ENCODE data around the gene ZNF775.

The ZNF775 gene

GRCh38 chr7:150351587-150352194 is 27.4 kb upstream of the ZNF775 start:
- no peak for DNase-seq

DNA sequence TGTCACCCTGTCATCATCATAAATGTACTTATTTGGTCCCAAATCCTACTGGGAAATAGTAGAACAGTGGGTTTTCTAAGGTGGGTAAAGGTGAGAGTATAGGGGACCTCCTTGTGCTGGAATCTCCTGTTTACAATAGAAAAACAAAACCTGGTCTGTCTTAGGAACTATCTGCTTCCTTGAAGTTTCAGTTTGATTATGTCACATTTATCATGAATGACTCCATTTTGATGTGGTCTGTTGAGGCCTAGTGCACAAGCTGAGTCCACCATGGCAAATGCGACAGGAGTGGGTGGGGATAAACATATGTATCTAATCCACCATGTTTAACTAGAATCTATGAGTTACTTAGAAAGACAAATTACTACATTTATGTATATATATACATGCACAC is 23.5 kb upstream of the ZNF775 start:
- no peak for DNase-seq

GRCh38 chr7:150356265-150356897 is 22.7 kb upstream of the ZNF775 start:
- DNase-seq: no peak

DNA sequence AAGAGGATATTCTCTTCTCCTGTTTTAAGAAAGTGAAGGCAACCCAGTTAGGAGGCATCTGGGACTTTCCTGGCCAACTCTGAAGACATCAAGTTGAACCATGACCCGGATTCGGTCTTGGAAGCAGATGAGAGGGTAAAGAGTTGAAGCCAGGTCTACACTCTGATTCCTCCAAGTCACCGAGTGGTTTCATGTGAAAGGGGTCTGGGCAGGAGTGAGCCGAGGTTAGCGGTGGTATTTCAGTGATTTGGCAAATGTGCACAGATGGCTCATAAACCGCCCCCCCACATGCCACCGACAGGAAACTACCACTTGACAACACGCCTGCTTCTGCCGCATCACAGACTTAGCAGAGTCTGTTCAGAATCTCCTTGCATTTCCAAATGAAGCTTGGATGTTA is 21.9 kb upstream of the ZNF775 start:
- no peak for DNase-seq

- DNase-seq: no peak
Observed at GRCh38 chr7:150357771-150358427, 21.2 kb upstream of the ZNF775 start.

GRCh38 chr7:150358433-150358832 is 20.7 kb upstream of the ZNF775 start:
- DNase-seq: no peak

DNA sequence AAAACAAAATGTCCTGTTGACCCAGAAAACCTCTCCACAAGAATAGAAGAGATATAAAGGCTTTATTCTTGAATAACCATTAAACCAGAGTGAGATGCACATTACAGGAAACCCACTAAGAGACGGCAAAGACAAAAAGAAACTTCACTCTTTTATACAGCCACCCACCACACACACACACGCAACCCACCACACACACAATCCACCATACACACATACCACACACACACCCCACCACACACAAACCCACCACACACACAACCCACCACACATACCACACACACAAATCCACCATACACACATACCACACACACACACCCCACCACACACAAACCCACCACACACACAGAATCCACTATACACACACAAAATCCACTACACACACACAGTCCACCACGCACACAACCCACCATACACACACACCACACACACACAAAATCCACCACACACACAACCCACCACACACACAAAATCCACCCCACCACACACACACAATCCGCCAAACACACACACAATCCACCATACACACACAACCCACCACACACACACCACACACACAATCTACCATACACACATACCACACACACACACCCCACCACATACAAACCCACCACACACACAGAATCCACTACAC is 20.0 kb upstream of the ZNF775 start:
- no peak for DNase-seq

DNA sequence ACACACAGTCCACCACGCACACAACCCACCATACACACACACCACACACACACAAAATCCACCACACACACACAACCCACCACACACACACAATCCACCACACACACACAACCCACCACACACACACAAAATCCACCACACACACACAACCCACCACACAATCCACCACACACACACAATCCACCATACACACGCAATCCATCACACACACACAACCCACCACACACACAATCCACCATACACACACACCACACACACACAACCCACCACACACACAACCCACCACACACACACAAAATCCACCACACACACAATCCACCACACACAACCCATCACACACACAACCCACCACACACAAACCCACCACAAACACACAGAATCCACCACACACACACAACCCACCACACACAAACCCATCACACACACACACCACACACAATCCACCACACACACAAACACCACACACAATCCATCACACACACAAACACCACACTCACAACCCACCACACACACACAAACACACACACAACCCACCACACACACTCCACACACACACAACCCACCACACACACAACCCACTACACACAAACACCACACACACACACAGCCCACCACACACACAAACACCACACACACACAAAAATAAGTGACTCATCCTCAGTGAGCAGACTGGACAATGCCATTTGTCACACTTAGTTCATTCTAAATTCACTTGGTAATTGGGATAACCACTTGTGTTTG is 19.3 kb upstream of the ZNF775 start:
- no peak for DNase-seq

GRCh38 chr7:150360363-150361058 is 18.6 kb upstream of the ZNF775 start:
- no peak for DNase-seq

- DNase-seq: no peak
Observed at GRCh38 chr7:150361402-150361801, 17.7 kb upstream of the ZNF775 start.

DNA sequence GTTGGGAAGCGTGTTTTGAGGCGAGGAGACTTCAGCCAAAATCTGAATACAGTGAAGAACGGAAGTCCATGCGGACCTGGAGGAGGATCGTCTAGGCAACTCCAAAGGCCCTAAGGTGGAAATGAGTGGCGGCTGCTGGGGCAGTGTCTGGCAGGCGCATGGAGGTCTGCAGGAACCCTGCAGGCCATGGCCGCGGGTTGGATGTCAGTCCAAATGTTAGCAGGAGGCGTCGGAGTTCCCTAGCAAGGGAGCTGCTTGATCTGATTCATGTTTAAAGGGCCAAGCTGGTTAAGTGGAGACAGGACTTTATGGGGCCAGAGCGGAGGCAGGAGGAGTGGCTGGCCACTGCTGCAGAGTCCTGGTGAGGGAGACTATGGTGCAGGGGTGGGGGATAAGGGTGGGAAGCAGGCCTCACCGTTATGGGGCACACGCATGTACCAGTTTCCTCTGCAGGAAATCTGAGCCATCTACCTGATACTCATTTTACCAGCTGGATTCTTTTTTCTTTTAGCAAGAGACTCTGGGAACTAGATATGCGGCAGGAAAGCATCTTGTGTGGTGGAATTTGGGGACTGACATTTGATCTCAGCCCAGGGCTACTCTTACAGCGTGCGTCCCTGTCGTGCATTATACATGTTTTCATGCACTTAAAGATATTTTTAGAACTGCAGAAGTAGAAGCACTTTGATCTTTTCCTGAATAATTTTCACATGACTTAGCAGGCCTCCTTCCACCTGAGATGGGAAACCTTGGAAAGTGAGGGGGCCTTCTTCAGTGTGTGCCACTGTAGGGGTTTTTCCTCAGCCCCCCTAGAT is 17.1 kb upstream of the ZNF775 start:
- DNase-seq: no peak

DNA sequence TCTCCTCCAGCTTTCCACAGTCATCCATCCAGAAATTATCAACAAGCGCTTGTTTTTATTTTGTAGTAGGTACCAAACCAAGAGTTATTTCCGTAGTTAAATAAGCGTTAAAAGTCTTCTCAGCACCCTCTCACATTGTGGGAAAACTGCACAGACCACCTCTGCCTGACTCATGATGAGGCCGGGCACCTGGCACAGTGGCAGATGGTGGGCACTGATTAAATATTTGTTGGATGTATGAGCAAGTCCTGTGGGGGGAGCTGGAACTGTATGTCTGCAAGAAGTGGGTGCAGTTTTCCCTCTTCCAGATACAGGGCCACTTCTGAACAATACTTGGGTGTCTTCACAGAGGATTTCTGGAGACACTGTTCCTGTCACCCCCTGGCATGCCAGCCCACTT is 15.8 kb upstream of the ZNF775 start:
- DNase-seq: no peak

DNA sequence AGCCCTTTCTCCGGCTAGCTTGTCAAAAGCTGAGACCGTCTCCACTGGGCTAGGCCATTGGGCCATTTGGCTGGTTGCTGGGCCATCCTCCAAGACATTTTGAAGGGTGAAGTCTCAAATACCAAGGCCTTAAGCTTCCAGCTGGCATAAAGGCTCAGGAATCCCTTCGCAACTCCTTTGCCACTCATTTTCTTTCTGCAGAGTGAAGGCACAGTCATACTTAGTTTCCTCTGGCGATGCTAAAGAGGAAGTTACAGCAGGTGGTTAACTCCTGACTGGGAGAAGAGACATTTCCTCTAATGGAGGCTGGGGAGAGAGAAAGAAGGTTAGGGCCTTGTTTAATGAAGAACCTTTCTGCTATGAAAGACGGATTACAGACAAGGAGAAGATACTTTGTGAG is 15.3 kb upstream of the ZNF775 start:
- peak; percentile 81 for DNase-seq

DNA sequence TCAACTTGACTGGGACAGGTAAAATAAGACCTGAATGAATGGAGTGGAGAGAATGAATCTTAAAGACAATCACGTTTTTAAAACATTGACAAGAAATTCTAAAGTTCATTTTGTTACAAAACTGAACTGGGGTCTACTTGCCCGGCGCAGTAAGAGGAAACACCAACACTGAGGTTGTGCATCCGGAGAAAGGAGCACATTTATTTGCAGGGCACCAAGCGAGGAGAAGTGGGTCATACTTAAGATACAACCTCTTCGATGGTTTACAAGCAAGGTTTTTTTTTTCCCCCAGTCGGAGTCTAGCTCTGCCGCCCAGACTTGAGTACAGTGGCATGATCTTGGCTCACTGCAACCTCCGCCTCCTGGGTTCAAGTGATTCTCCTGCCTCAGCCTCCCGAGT is 13.9 kb upstream of the ZNF775 start:
- no peak for DNase-seq

- DNase-seq: peak; percentile 84
Observed at GRCh38 chr7:150365673-150366398, 13.3 kb upstream of the ZNF775 start.

- DNase-seq: no peak
Observed at GRCh38 chr7:150367677-150368095, 11.4 kb upstream of the ZNF775 start.

- no peak for DNase-seq
Observed at GRCh38 chr7:150368096-150368883, 10.8 kb upstream of the ZNF775 start, which contains the start of gene REPIN1. REPIN1 (plus strand) TSS chr7:150368822; CDS start chr7:150369712, 890 bp downstream.

- no peak for DNase-seq
Observed at GRCh38 chr7:150368884-150369747, 10.0 kb upstream of the ZNF775 start.
